Inflammatory macrophage (primary cell): ENCODE measurements around the gene TSHZ3.
A peak's percentile ranks its signal among the peaks of the same experiment; 100 is the strongest.

ENCODE experiments used
- DNase-seq, 2 donors: peaks; one replicate each; pipeline ENCODE4 v3.0.0-alpha.2; 2020 to 2022

The TSHZ3 gene

GRCh38 chr19:31334849-31335624 is 14.2 kb downstream of the TSHZ3 start:
- no peak for DNase-seq

- peak in 1 of 2 donors; percentile 1 for DNase-seq
Observed at GRCh38 chr19:31334101-31334848, 15.0 kb downstream of the TSHZ3 start.

- no peak for DNase-seq
Observed at GRCh38 chr19:31332096-31332495, 17.1 kb downstream of the TSHZ3 start.

- DNase-seq = peak; percentile 14 to 18
Observed at GRCh38 chr19:31331536-31331935, 17.7 kb downstream of the TSHZ3 start.

- no peak for DNase-seq
Observed at GRCh38 chr19:31330761-31331160, 18.5 kb downstream of the TSHZ3 start.

- no peak for DNase-seq
Observed at GRCh38 chr19:31330237-31330636, 19.0 kb downstream of the TSHZ3 start.

- no peak for DNase-seq
Observed at GRCh38 chr19:31329819-31330218, 19.4 kb downstream of the TSHZ3 start.

GRCh38 chr19:31328238-31328637 is 21.0 kb downstream of the TSHZ3 start:
- no peak for DNase-seq

- no peak for DNase-seq
Observed at GRCh38 chr19:31326329-31327028, 22.8 kb downstream of the TSHZ3 start.

- no peak for DNase-seq
Observed at GRCh38 chr19:31325342-31325741, 23.9 kb downstream of the TSHZ3 start.

GRCh38 chr19:31319465-31319864 is 29.8 kb downstream of the TSHZ3 start:
- no peak for DNase-seq

- no peak for DNase-seq
Observed at GRCh38 chr19:31318790-31319425, 30.3 kb downstream of the TSHZ3 start.

- DNase-seq = no peak
Observed at GRCh38 chr19:31317570-31317969, 31.7 kb downstream of the TSHZ3 start.

- no peak for DNase-seq
Observed at GRCh38 chr19:31317093-31317492, 32.1 kb downstream of the TSHZ3 start.

- DNase-seq = peak; percentile 86 to 91
Observed at GRCh38 chr19:31316201-31316951, 32.9 kb downstream of the TSHZ3 start.

- no peak for DNase-seq
Observed at GRCh38 chr19:31315652-31316051, 33.6 kb downstream of the TSHZ3 start.

GRCh38 chr19:31314849-31315629 is 34.2 kb downstream of the TSHZ3 start:
- no peak for DNase-seq

GRCh38 chr19:31314156-31314555 is 35.1 kb downstream of the TSHZ3 start:
- no peak for DNase-seq

GRCh38 chr19:31313291-31314030 is 35.8 kb downstream of the TSHZ3 start:
- DNase-seq = no peak

GRCh38 chr19:31312677-31313244 is 36.5 kb downstream of the TSHZ3 start:
- no peak for DNase-seq
